ENCODE data around the gene ARCN1. TPM values are rescaled to one million over a fixed set of nuclear protein-coding genes. Genes with fewer than 3 reads are reported as not detected.

Gene ARCN1
- total and polyA plus RNA-seq, 12 donors = 42.6 to 274 (median 104) TPM

DNA sequence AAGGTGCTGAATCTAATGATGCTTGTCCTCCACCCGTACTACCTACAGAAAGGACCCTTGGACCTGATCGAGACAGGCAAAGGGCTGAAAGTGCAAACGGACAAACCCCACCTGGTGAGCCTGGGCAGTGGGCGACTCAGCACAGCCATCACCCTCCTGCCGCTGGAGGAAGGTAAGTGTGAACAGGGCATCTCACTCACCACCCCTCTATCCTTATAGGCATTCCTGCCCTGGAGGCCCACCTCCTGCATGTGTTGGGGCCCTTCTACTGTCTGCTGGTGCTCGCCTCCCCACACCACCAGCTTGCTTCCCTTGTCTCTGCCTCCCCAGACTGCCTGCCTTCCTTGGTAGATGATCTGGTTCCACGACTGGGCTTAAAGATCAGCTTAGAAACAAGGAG, 42.3 kb downstream of the ARCN1 start:
- TF ChIP-seq, protein P1, sequence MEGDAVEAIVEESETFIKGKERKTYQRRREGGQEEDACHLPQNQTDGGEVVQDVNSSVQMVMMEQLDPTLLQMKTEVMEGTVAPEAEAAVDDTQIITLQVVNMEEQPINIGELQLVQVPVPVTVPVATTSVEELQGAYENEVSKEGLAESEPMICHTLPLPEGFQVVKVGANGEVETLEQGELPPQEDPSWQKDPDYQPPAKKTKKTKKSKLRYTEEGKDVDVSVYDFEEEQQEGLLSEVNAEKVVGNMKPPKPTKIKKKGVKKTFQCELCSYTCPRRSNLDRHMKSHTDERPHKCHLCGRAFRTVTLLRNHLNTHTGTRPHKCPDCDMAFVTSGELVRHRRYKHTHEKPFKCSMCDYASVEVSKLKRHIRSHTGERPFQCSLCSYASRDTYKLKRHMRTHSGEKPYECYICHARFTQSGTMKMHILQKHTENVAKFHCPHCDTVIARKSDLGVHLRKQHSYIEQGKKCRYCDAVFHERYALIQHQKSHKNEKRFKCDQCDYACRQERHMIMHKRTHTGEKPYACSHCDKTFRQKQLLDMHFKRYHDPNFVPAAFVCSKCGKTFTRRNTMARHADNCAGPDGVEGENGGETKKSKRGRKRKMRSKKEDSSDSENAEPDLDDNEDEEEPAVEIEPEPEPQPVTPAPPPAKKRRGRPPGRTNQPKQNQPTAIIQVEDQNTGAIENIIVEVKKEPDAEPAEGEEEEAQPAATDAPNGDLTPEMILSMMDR (IDR thresholded peaks at IDR 0.05) = no peak
- no peak for TF ChIP-seq POLR2A (IDR thresholded peaks at IDR 0.05)
- H3K36me3 ChIP-seq (replicated peaks in 1 of 2) = peaks cover 0 to 25% of the 10 kb centered on the region in 2 donors
- no peak overlapping the region for H3K4me3 ChIP-seq
- intact Hi-C loops (cut with DNase I) = no loop called here
- no peaks in the 10 kb centered on the region for H3K9me3 ChIP-seq (replicated peaks in 1 of 3)
- H3K27me3 ChIP-seq = no peaks in the 10 kb centered on the region
- peaks cover 13 to 49% of the 10 kb centered on the region in 2 donors for H3K4me1 ChIP-seq (replicated peaks in 1 of 2)
- H3K27ac ChIP-seq = peak overlapping the region in 1 of 5 donors; percentile 25
- WGBS, 4 donors = 82 to 90% (median 83%) methylated on average over 7 of the region's 7 CpGs
- peak in 1 of 7 donors; percentile 6 for DNase-seq

DNA sequence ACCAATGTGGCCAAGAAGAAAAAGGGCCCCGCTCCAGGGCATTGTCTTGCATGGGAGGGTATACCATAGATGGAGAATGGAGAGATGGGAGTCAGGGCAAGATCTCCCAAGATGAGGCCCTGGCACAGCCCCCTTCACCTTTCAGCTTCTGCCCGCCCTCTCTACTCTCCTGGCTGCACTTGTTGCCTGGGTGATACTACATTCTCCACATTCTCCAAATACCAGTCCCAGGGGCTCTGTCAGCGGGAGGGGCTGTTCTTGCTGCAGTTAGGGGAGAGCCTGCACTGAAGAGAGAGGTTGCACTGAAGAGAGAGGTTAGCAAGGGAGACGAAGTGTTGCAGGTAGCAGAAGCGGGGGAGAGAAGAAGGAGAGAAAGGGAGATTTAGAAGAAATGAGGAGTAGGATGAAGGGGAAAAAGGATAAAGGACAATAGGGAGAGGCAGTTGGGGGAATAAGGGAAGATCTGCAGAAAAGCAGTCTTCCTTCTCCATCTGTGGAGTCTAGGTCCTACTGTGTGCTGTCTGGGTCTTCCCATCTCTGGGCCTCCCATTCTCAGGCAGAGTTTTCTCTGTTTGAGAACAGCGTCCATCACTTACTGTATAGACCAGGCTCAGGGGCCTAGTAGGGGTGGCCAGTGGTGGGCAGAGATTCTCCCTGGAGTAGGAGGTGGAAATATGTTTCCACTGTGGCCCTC, 43.2 kb downstream of the ARCN1 start:
- H3K27ac ChIP-seq = no peak overlapping the region
- peaks cover 17 to 56% of the 10 kb centered on the region in 2 donors for H3K4me1 ChIP-seq (replicated peaks in 1 of 2)
- no peak for TF ChIP-seq POLR2A (IDR thresholded peaks at IDR 0.05)
- TF ChIP-seq, protein P1 (IDR thresholded peaks at IDR 0.05) = no peak

DNA sequence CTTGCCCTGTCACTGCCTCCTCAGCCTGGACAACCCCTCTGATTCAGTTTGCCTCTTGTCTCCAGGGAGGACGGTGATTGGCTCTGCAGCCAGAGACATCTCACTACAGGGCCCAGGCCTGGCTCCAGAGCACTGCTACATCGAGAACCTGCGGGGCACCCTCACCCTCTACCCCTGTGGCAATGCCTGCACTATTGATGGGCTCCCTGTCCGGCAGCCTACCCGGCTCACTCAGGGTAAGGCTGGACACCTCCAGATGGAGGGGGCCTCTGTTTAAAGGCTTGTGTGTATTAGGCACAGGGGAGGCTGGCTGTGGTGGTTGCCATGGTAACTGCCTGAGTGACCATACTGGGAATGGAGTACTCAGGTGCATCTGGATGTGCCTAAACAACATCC, 43.8 kb downstream of the ARCN1 start:
- DNase-seq = peak in 2 of 7 donors; percentile 13
- no peak for TF ChIP-seq POLR2A (IDR thresholded peaks at IDR 0.05)
- TF ChIP-seq, protein P1 (IDR thresholded peaks at IDR 0.05) = no peak
- H3K4me3 ChIP-seq = no peak overlapping the region
- intact Hi-C loops (cut with DNase I) = no loop called here
- 57 to 92% (median 87%) methylated on average over 1 to 5 of the region's 5 CpGs for WGBS, 4 donors
- no peaks in the 10 kb centered on the region for H3K9me3 ChIP-seq (replicated peaks in 1 of 3)
- no peaks in the 10 kb centered on the region for H3K27me3 ChIP-seq
- peak overlapping the region in 1 of 5 donors; percentile 18 for H3K27ac ChIP-seq
- H3K36me3 ChIP-seq (replicated peaks in 1 of 2) = peaks cover 0 to 25% of the 10 kb centered on the region in 2 donors
- peaks cover 23 to 56% of the 10 kb centered on the region in 2 donors for H3K4me1 ChIP-seq (replicated peaks in 1 of 2)

More for the DNA sequence above, 43.2 kb downstream of the ARCN1 start:
- intact Hi-C loops (cut with DNase I) = no loop called here
- Histone ChIP-seq H3K9me3 (replicated peaks in 1 of 3) (no peaks in the 10 kb centered on the region), H3K27me3 (no peaks in the 10 kb centered on the region), H3K4me3 (no peak overlapping the region), H3K36me3 (replicated peaks in 1 of 2) (peaks cover 0 to 25% of the 10 kb centered on the region in 2 donors)
- peak in 2 of 7 donors; percentile 12 to 13 for DNase-seq
- WGBS, 4 donors = 87 to 91% (median 90%) methylated on average over 6 of the region's 6 CpGs

DNA sequence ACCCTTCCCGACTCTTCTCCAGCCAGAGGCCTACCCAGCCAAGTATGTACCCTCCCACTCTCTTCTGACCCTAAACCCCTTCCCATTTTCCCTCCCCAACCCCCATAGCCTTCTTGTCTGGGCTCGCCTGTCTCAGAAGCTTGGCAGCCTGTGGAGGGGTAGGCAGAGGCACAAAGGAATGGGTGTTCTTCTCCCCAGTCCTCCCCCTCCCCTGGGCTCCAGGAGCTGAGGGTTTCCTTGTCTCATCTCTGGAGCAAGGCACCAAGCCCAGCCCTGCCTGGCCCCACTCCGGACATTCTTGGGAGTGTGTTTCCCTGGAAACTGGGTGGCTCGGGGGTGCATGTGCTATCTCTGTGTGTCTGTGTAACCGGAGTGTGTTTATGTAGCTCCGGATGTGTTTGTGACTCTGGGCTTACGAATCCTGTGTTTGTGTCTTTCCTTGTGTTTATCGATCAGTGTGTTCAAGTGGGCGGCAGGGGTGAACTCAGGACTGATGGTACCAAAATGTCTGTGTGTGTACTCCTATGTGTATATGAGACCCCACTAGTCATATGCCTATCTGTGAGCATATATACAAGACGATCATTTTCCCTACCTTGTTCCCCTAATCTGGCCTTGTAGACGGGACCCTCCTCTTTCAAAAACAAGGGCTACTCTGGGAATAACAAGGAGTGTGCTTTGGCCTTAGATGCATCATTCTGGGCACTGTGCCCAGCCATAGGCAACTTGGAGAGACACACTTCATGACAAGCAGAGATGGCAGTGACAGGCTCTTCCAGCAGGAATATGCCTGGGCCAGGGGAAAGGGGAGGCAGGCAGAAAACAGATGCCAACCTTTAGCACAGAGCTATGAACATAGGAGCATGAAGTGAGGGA, 46.1 kb downstream of the ARCN1 start:
- intact Hi-C loops (cut with DNase I) = no loop called here
- H3K36me3 ChIP-seq (replicated peaks in 1 of 2) = peaks cover 0 to 25% of the 10 kb centered on the region in 2 donors
- H3K9me3 ChIP-seq (replicated peaks in 1 of 3) = no peaks in the 10 kb centered on the region
- H3K27me3 ChIP-seq = no peaks in the 10 kb centered on the region
- WGBS, 4 donors = 59 to 68% (median 65%) methylated on average over 11 of the region's 11 CpGs
- H3K4me1 ChIP-seq (replicated peaks in 1 of 2) = peaks cover 33 to 59% of the 10 kb centered on the region in 2 donors
- H3K4me3 ChIP-seq = no peak overlapping the region
- H3K27ac ChIP-seq = peak overlapping the region in 4 of 5 donors; percentile 30 to 91 (median 81)
- TF ChIP-seq, protein P1 (IDR thresholded peaks at IDR 0.05) = no peak
- TF ChIP-seq POLR2A (IDR thresholded peaks at IDR 0.05) = no peak
- DNase-seq = peak in 6 of 7 donors; percentile 49 to 89 (median 59)
